ENCODE measurements around the gene OTOP1.
"Not testable (repeated sequence)": the region's sequence is repeated elsewhere in the genome, so short reads cannot be mapped to it uniquely, and the experiment has no call there.

OTOP1 gene

DNA sequence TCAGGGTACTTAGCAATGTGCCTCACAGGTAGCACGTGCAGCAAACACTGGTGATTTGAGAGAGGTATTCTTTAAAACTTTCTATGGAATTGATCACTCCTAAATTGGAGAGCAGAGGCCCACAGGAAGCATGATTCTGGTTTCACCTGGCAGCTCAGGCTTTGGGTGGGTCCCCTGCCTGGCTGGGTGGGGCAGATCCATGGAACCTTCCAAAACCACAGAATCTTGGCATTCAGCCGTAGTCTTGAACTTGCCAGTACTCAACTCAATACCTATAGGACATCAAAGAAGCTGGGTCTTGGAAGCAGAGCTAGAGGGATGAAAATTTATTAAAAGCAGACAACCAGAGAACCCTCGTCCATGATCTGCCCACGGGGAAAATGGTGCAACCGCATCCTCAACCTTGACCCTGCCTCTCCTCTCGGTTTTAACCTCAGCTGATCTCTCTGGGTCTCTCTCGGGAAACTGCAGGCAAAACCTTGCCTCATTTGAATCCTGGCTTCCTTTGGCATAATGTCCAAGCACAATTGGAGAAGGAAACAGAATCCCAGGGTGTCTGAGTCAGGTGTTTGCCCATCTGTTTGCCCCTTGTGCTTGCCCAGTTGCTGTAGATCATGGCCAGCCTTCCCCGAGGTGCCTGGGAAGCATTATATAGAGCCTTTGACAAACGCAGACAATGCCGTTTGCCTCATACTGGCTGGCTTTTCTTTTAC lies 22.9 kb downstream of the OTOP1 start:
- no peak overlapping the region for H3K4me3 ChIP-seq (ENCODE audit: insufficient read depth, low read depth, low read length)
- WGBS, 2 experiments: 89 to 90% methylated on average over 9 to 10 of the region's 10 CpGs
- H3K4me1 ChIP-seq (ENCODE audit: control insufficient read depth, insufficient read depth, low read length): no peaks in the 10 kb centered on the region
- H3K27me3 ChIP-seq (ENCODE audit: control insufficient read depth, insufficient read depth, low read length, poor library complexity, severe bottlenecking): no peaks in the 10 kb centered on the region
- no peaks in the 10 kb centered on the region for H3K9me3 ChIP-seq (ENCODE audit: control insufficient read depth, low read length)
- H3K36me3 ChIP-seq (ENCODE audit: control insufficient read depth, insufficient read depth, low read length): no peaks in the 10 kb centered on the region
- H3K27ac ChIP-seq (ENCODE audit: insufficient read depth, low read depth, low read length, poor library complexity, severe bottlenecking): no peak overlapping the region

DNA sequence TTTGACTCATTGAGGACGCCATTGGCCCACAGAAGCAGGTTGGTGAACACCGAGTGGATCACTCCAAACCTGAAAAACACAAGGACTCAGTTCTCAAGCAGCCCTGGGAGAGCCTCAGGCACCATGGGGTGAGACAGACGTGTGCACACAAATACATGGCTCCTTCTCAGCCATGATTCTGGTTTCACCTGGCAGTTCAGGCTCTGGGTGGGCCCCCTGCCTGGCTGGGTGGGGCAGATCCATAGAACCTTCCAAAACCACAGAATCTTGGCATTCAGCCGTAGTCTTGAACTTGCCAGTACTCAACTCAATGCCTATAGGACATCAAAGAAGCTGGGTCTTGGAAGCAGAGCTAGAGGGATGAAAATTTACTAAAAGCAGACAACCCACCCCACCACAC lies 24.2 kb downstream of the OTOP1 start:
- Histone ChIP-seq H3K27ac (ENCODE audit: insufficient read depth, low read depth, low read length, poor library complexity, severe bottlenecking) (no peak overlapping the region), H3K36me3 (ENCODE audit: control insufficient read depth, insufficient read depth, low read length) (no peaks in the 10 kb centered on the region), H3K4me3 (ENCODE audit: insufficient read depth, low read depth, low read length) (no peak overlapping the region), H3K9me3 (ENCODE audit: control insufficient read depth, low read length) (no peaks in the 10 kb centered on the region), H3K4me1 (ENCODE audit: control insufficient read depth, insufficient read depth, low read length) (no peaks in the 10 kb centered on the region), H3K27me3 (ENCODE audit: control insufficient read depth, insufficient read depth, low read length, poor library complexity, severe bottlenecking) (no peaks in the 10 kb centered on the region)
- 89 to 95% methylated on average over 3 to 4 of the region's 4 CpGs for WGBS, 2 experiments

DNA sequence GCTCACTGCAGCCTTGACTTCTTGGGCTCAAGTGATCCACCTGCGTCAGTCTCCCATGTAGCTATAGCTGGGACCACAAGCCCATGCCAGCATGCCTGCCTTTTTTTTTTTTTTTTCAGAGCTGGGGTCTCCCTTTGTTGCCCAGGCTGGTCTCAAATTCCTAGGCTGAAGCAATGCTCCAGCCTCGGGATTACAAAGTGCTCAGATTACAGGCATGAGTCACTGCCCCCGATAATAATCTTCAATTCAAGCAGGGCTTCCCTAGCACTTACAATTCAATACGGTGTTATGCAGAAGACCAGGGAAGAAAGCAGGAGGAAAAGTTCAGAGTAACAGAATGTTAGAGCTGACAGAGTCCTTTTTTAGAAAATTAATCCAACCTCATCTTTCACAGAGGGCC lies 26.1 kb downstream of the OTOP1 start:
- no peaks in the 10 kb centered on the region for H3K36me3 ChIP-seq (ENCODE audit: control insufficient read depth, insufficient read depth, low read length)
- no peaks in the 10 kb centered on the region for H3K9me3 ChIP-seq (ENCODE audit: control insufficient read depth, low read length)
- H3K27me3 ChIP-seq (ENCODE audit: control insufficient read depth, insufficient read depth, low read length, poor library complexity, severe bottlenecking): no peaks in the 10 kb centered on the region
- no peak overlapping the region for H3K4me3 ChIP-seq (ENCODE audit: insufficient read depth, low read depth, low read length)
- no peak overlapping the region for H3K27ac ChIP-seq (ENCODE audit: insufficient read depth, low read depth, low read length, poor library complexity, severe bottlenecking)
- 62 to 69% methylated on average over 3 to 4 of the region's 4 CpGs for WGBS, 2 experiments
- no peaks in the 10 kb centered on the region for H3K4me1 ChIP-seq (ENCODE audit: control insufficient read depth, insufficient read depth, low read length)

DNA sequence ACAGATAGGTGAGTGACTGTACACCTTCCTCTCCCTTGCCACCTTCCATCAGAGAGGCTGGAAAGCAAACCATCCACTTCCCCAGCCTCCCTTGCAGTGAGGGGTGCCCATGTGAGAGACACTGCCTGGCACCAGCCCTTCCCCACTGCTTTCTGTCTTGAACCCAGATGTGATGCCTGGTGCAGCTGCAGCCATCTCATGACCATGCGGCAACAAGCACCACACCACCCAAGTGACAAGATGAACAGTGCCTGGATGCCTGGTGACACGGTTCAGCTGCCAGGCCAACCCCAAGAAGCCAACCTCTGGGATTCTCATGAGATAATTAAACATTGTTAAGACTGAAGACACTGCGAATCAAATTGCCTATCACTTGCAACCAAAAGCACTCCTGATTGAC lies 31.4 kb downstream of the OTOP1 start:
- H3K9me3 ChIP-seq (ENCODE audit: control insufficient read depth, low read length): no peaks in the 10 kb centered on the region
- no peak overlapping the region for H3K4me3 ChIP-seq (ENCODE audit: insufficient read depth, low read depth, low read length)
- H3K4me1 ChIP-seq (ENCODE audit: control insufficient read depth, insufficient read depth, low read length): no peaks in the 10 kb centered on the region
- H3K27me3 ChIP-seq (ENCODE audit: control insufficient read depth, insufficient read depth, low read length, poor library complexity, severe bottlenecking): no peaks in the 10 kb centered on the region
- H3K36me3 ChIP-seq (ENCODE audit: control insufficient read depth, insufficient read depth, low read length): no peaks in the 10 kb centered on the region
- 93% methylated on average over 3 of the region's 3 CpGs for WGBS, 2 experiments
- no peak overlapping the region for H3K27ac ChIP-seq (ENCODE audit: insufficient read depth, low read depth, low read length, poor library complexity, severe bottlenecking)

DNA sequence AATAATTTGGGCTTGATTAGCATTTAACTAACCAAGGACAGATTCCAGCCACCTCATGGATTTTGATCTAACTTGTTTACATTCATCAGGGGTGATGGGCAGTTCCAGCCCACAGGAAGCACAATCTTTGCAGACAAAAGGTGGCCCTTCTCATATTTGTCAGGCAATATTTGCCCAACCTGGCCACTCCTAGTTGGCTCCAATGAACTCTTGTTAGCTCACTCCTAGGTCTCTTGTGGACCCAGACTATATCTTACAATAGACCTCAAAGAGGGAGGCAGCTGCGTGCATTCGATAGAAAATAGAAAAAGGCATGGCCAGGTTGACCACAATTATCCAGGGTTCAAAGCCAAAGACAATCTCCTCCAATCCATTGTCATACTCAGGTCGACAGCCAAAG lies 38.2 kb downstream of the OTOP1 start:
- H3K9me3 ChIP-seq (ENCODE audit: control insufficient read depth, low read length); H3K4me1 ChIP-seq (ENCODE audit: control insufficient read depth, insufficient read depth, low read length); H3K27me3 ChIP-seq (ENCODE audit: control insufficient read depth, insufficient read depth, low read length, poor library complexity, severe bottlenecking); H3K4me3 ChIP-seq (ENCODE audit: insufficient read depth, low read depth, low read length); H3K36me3 ChIP-seq (ENCODE audit: control insufficient read depth, insufficient read depth, low read length); H3K27ac ChIP-seq (ENCODE audit: insufficient read depth, low read depth, low read length, poor library complexity, severe bottlenecking): not testable (repeated sequence)
- WGBS, 2 experiments: 93 to 95% methylated on average over 3 of the region's 3 CpGs

DNA sequence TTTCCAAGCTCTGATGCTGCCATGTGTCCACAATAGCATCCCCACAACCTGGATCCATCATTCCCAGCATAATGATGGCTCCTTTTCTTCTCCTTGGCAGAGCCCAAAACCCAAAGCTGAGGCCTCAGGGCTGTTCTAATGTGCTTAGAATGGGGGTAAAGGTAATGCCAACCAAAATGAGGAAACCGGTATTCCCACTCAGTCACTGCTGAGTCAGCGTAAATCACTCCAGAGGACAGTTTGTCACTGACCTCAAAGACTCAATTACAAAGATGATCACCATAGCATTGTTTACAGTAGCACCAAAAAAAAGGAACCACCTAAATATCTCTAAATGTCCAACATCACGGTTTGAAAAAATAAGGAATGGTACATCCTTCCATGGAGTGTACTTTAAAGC lies 41.2 kb downstream of the OTOP1 start:
- Histone ChIP-seq H3K4me1 (ENCODE audit: control insufficient read depth, insufficient read depth, low read length) (no peaks in the 10 kb centered on the region), H3K27me3 (ENCODE audit: control insufficient read depth, insufficient read depth, low read length, poor library complexity, severe bottlenecking) (no peaks in the 10 kb centered on the region), H3K36me3 (ENCODE audit: control insufficient read depth, insufficient read depth, low read length) (no peaks in the 10 kb centered on the region), H3K9me3 (ENCODE audit: control insufficient read depth, low read length) (no peaks in the 10 kb centered on the region), H3K27ac (ENCODE audit: insufficient read depth, low read depth, low read length, poor library complexity, severe bottlenecking) (no peak overlapping the region), H3K4me3 (ENCODE audit: insufficient read depth, low read depth, low read length) (no peak overlapping the region)
- 89 to 94% methylated on average over 3 of the region's 3 CpGs for WGBS, 2 experiments

DNA sequence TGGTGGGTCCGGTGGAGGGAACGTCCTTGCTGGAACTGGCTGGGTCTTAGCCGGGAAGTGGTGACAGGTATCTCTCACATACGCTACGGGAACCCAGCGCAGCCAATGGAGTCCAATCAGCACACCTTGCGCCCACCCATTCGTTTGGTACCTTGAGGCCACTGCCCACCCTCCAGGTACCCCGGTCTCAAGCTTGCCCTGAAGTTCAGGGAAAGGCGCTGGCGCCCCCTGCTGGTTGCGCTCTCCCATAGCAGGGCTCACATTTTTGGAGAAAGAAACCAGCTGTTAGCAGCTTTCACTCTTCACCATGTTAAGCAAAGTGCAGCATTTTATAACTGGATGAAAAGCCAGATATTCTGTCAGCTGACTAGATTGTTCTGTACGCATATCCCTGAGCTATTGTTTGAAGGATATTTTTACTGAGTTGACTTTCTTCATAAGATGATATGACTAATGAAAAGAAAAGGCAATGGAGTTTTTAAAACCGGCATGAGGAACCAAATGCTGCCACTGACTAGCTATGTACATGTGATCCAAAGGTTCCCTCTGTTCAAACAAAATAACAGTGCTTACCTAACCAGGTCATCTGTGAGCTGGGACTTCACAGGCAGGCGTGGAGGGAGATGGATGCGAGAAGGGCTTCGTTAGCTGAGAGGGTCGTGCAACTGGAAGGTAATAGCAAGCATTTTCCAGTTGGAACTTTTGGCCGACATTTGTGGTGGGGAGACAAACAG lies 43.7 kb downstream of the OTOP1 start:
- no peaks in the 10 kb centered on the region for H3K27me3 ChIP-seq (ENCODE audit: control insufficient read depth, insufficient read depth, low read length, poor library complexity, severe bottlenecking)
- WGBS, 2 experiments: 55 to 58% methylated on average over 19 of the region's 19 CpGs
- no peaks in the 10 kb centered on the region for H3K4me1 ChIP-seq (ENCODE audit: control insufficient read depth, insufficient read depth, low read length)
- no peak overlapping the region for H3K27ac ChIP-seq (ENCODE audit: insufficient read depth, low read depth, low read length, poor library complexity, severe bottlenecking)
- H3K36me3 ChIP-seq (ENCODE audit: control insufficient read depth, insufficient read depth, low read length): no peaks in the 10 kb centered on the region
- no peak overlapping the region for H3K4me3 ChIP-seq (ENCODE audit: insufficient read depth, low read depth, low read length)
- no peaks in the 10 kb centered on the region for H3K9me3 ChIP-seq (ENCODE audit: control insufficient read depth, low read length)

DNA sequence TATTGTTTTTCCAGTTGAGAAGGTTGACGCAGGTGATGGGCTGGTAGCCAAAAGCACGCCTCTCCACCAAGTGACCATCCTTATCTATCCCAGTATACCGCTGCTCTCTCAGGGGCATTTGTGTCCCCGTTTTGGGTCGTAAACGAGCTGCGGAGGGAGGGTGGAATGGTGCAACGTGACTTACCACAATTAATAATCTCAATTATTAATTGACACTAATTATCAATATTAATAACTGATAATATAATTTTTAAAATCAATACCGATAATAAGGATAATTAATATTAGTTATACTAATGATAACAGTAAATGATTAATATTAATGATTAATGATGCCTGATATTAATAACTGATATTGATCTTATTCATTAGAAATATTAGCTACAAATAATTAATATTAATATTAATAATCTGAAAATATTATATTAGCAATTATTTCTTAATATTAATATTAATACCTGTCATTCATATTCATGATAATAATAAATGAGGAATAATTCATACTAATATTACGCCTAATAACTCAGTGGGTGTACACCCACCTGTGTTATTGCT lies 56.1 kb downstream of the OTOP1 start:
- Histone ChIP-seq H3K4me3 (ENCODE audit: insufficient read depth, low read depth, low read length) (no peak overlapping the region), H3K27ac (ENCODE audit: insufficient read depth, low read depth, low read length, poor library complexity, severe bottlenecking) (no peak overlapping the region), H3K36me3 (ENCODE audit: control insufficient read depth, insufficient read depth, low read length) (no peaks in the 10 kb centered on the region), H3K9me3 (ENCODE audit: control insufficient read depth, low read length) (no peaks in the 10 kb centered on the region), H3K4me1 (ENCODE audit: control insufficient read depth, insufficient read depth, low read length) (no peaks in the 10 kb centered on the region), H3K27me3 (ENCODE audit: control insufficient read depth, insufficient read depth, low read length, poor library complexity, severe bottlenecking) (no peaks in the 10 kb centered on the region)
- WGBS, 2 experiments: 93 to 98% methylated on average over 9 of the region's 10 CpGs

DNA sequence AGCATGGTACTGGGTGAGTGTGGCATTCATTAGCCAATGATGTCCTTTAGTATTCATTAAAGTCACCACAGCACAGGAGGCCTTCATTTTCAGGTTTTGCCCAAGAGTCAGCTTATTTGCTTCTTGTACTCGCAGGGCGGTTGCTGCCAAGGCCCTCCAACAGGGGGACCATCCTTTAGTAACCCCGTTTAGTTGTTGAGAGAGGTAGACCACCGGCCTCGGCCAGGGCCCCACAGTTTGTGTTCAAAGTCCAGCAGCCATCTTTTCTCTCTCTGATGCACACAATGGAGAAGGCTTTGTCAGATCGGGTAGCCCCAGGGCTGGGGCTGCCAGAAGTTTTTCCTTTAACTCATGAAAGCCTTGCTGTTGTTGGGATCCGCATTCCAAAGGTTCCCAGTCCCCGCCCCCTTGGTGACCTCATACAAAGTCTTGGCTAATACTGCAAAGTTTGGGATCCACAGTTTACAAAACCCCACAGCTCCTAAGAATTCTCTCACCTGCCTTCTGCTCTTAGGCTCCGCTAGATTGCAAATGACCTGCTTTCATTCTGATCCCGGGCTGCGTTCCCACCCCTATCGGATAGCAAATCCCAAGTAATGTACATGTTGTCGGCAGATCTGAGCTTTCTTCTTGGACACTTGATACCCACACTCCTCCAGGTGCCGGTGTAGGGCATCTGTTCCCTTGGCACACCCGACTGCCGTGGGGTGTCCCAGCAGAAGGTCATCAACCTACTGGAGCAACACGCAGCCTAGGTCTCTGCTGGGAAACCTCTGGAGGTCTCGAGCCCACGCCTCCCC lies 58.5 kb downstream of the OTOP1 start:
- not testable (repeated sequence) for H3K9me3 ChIP-seq (ENCODE audit: control insufficient read depth, low read length); H3K27me3 ChIP-seq (ENCODE audit: control insufficient read depth, insufficient read depth, low read length, poor library complexity, severe bottlenecking); H3K36me3 ChIP-seq (ENCODE audit: control insufficient read depth, insufficient read depth, low read length); H3K27ac ChIP-seq (ENCODE audit: insufficient read depth, low read depth, low read length, poor library complexity, severe bottlenecking); H3K4me1 ChIP-seq (ENCODE audit: control insufficient read depth, insufficient read depth, low read length); H3K4me3 ChIP-seq (ENCODE audit: insufficient read depth, low read depth, low read length)
- 88% methylated on average over 16 to 19 of the region's 19 CpGs for WGBS, 2 experiments

DNA sequence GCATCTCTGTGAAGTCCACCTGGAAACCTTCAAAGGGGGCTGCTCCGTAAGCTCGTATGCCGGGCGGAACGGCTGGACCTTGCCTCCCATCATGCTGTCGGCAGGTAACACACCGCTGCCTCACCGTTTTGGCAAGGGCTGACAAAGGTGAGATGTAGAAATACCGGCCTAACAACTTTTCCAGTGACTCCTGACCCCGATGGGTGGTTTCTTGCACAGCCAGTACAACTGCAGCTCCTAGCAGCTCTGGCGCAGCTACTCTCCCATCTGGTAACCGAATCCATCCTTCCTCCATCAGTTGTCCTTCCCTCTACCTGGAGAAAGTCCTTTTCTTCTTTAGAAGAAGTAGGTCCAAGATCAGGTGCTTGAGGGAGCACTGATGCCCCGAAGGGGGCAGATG lies 59.7 kb downstream of the OTOP1 start:
- not testable (repeated sequence) for H3K4me3 ChIP-seq (ENCODE audit: insufficient read depth, low read depth, low read length); H3K27me3 ChIP-seq (ENCODE audit: control insufficient read depth, insufficient read depth, low read length, poor library complexity, severe bottlenecking); H3K36me3 ChIP-seq (ENCODE audit: control insufficient read depth, insufficient read depth, low read length); H3K4me1 ChIP-seq (ENCODE audit: control insufficient read depth, insufficient read depth, low read length); H3K9me3 ChIP-seq (ENCODE audit: control insufficient read depth, low read length); H3K27ac ChIP-seq (ENCODE audit: insufficient read depth, low read depth, low read length, poor library complexity, severe bottlenecking)
- WGBS, 2 experiments: 92 to 94% methylated on average over 13 of the region's 13 CpGs
